ENCODE data around the gene MNT.

DNA sequence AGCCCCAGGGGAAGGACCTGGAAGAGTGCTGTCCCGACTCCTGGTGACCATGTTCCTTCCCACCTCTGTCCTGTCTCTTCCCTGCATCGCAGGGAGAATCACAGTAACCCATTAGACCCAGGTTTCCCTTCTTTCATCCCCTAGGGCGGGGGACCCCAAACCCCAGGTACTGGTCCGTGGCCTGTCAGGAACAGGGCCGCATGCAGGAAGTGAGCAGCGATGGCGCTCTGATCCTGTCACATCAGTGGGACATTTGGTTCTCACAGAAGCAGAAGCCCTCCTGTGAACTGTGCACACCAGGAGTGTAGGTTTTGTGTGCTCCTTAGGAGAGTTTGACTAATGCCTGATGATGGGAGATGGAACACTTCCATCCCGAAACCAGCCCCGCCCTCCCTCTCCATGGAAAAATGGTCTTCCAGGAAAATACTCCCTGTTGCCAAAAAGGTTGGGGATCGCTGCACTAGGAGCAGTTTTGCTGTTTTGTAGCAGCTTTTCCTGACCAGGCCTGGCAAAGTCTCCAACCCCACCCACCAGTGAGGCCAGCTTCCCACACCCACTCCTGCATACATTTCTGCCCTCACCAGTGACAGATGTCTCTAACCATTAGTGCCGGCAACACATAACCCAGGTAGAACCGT is 10.5 kb downstream of the MNT start:
- TF ChIP-seq, protein P1, sequence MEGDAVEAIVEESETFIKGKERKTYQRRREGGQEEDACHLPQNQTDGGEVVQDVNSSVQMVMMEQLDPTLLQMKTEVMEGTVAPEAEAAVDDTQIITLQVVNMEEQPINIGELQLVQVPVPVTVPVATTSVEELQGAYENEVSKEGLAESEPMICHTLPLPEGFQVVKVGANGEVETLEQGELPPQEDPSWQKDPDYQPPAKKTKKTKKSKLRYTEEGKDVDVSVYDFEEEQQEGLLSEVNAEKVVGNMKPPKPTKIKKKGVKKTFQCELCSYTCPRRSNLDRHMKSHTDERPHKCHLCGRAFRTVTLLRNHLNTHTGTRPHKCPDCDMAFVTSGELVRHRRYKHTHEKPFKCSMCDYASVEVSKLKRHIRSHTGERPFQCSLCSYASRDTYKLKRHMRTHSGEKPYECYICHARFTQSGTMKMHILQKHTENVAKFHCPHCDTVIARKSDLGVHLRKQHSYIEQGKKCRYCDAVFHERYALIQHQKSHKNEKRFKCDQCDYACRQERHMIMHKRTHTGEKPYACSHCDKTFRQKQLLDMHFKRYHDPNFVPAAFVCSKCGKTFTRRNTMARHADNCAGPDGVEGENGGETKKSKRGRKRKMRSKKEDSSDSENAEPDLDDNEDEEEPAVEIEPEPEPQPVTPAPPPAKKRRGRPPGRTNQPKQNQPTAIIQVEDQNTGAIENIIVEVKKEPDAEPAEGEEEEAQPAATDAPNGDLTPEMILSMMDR (IDR thresholded peaks at IDR 0.05 in 8 of 11, conservative IDR thresholded peaks at IDR 0.05 in 3 of 11), result no peak
- no peak for TF ChIP-seq POLR2A (IDR thresholded peaks at IDR 0.05)

All from spleen (tissue), 7 donors.